ENCODE data around the gene GYPA.

GRCh38 chr4:144185086-144185485, 44.6 kb upstream of the GYPA start:
- TF ChIP-seq EZH2phosphoT487 (IDR thresholded peaks at IDR 0.05; ENCODE audit: low read length), result no peak
- no peak for TF ChIP-seq CTCF (IDR thresholded peaks at IDR 0.05; ENCODE audit: low read length)
- no peak for TF ChIP-seq EZH2 (optimal IDR thresholded peaks at IDR 0.05; ENCODE audit: low read depth, low read length)
